Breast epithelium (tissue), 4 donors: Measurements from ENCODE around the gene AMIGO3. TPM values are rescaled to one million over a fixed set of nuclear protein-coding genes. Genes with fewer than 3 reads are reported as not detected.

ENCODE experiments used
- DNase-seq, 2 donors: peaks; one replicate each; pipeline ENCODE4 v3.0.0-alpha.2; 2019; ENCODE audit warnings: low spot score in 2 of 2
- H3K27ac ChIP-seq, 2 donors: fragments of 200-600 bp; sonication (generic) in 1 of 2; one replicate each; pipeline ENCODE4 v1.5.1; 2016 to 2019; ENCODE audit warnings: mild to moderate bottlenecking in 1 of 2
- H3K27me3 ChIP-seq, 2 donors: fragments of 200-600 bp; sonication (generic) in 1 of 2; one replicate each; pipeline versions ENCODE4 v1.5.1 to v1.6.0; 2017 to 2019; ENCODE audit warnings: control low read depth in 1 of 2, mild to moderate bottlenecking in 1 of 2
- H3K36me3 ChIP-seq: fragments of 200-600 bp; one replicate; pipeline ENCODE4 v1.5.1; 2019
- H3K4me1 ChIP-seq, 2 donors: fragments of 200-600 bp; sonication (generic); one replicate each; pipeline ENCODE4 v1.5.1; 2016 to 2019; ENCODE audit warnings: control low read depth in 1 of 2
- H3K4me3 ChIP-seq, 3 donors: fragments of 200-600 bp; sonication (generic); 1 replicate in 2 of 3; 2 replicates in 1 of 3; pipeline ENCODE4 v1.5.1; 2016 to 2019; ENCODE audit warnings: mild to moderate bottlenecking in 3 of 3, moderate library complexity in 2 of 3
- H3K9me3 ChIP-seq, 2 donors: fragments of 200-600 bp; sonication (generic) in 1 of 2; one replicate each; pipeline ENCODE4 v1.5.1; 2016 to 2019; ENCODE audit warnings: control low read depth in 1 of 2
- CTCF ChIP-seq, 3 donors: fragments of 450-650 bp; IDR thresholded peaks; one replicate each; pipeline ENCODE4 v1.5.1; 2016 to 2017; ENCODE audit warnings: antibody characterized with exemption in 3 of 3, mild to moderate bottlenecking in 3 of 3, moderate library complexity in 3 of 3
- POLR2A ChIP-seq: fragments of 450-650 bp; IDR thresholded peaks from one replicate; pipeline ENCODE4 v1.6.1; 2016; ENCODE audit warnings: antibody characterized with exemption, mild to moderate bottlenecking, moderate library complexity
- POLR2AphosphoS5 ChIP-seq, 3 donors: sonication (generic); formaldehyde crosslinking; IDR thresholded peaks; one replicate each; pipeline ENCODE4 v1.6.1; 2017; ENCODE audit warnings: antibody characterized with exemption in 3 of 3
- intact Hi-C: fragments of 100-400 bp; cut with DNase I; formaldehyde crosslinking; loops from one replicate; pipeline ENCODE4 v1.15.1; 2023; ENCODE audit warnings: low total_unique reads
- total RNA-seq, 3 donors: library from RNA; depleted of rRNA; stranded (reverse); fragments of >200 nt; gene quantifications; one replicate each; pipeline ENCODE4 v1.1.0, GENCODE V29; 2016

AMIGO3 gene
- total RNA-seq, 3 donors from 2014 or later, result 0.98 to 1.3 (median 1.0) TPM

- intact Hi-C loops, result loop anchor here (5.0 kb wide), 1 partner anchor 1109 kb away; no protein-coding TSS in a partner anchor
- Histone ChIP-seq H3K27me3 (no peaks in the 10 kb centered on the region), H3K4me3 (no peak overlapping the region), H3K4me1 (peaks cover 9 to 10% of the 10 kb centered on the region in 2 donors), H3K9me3 (no peaks in the 10 kb centered on the region), H3K27ac (peak overlapping the region in 1 of 2 donors; percentile 30), H3K36me3 (no peaks in the 10 kb centered on the region)
- no peak for TF ChIP-seq POLR2A
- no peak for TF ChIP-seq CTCF (IDR thresholded peaks at IDR 0.05)
- no peak for TF ChIP-seq POLR2AphosphoS5 (IDR thresholded peaks at IDR 0.05)
- no peak for DNase-seq
These were observed 6.6 kb upstream of the AMIGO3 start for GRCh38 chr3:49725906-49726681.

- no peak for TF ChIP-seq POLR2AphosphoS5 (IDR thresholded peaks at IDR 0.05)
- no peak for TF ChIP-seq CTCF (IDR thresholded peaks at IDR 0.05)
- no peak for TF ChIP-seq POLR2A
- H3K9me3 ChIP-seq, result no peaks in the 10 kb centered on the region
- H3K27ac ChIP-seq, result peak overlapping the region; percentile 96 to 99
- H3K27me3 ChIP-seq, result no peaks in the 10 kb centered on the region
- no peaks in the 10 kb centered on the region for H3K36me3 ChIP-seq
- peak overlapping the region; percentile 91 to 100 (median 96) for H3K4me3 ChIP-seq
- H3K4me1 ChIP-seq, result peaks cover 9 to 10% of the 10 kb centered on the region in 2 donors
- DNase-seq, result no peak
- intact Hi-C loops, result no loop called here
These were observed 5.1 kb upstream of the AMIGO3 start for GRCh38 chr3:49724586-49724985.

- TF ChIP-seq CTCF (IDR thresholded peaks at IDR 0.05), result no peak
- TF ChIP-seq POLR2A, result peak; percentile 46
- peak; percentile 72 to 79 (median 78) for TF ChIP-seq POLR2AphosphoS5 (IDR thresholded peaks at IDR 0.05)
- Histone ChIP-seq H3K4me3 (peak within 1 kb of the TSS; percentile 91 to 100 (median 96)), H3K9me3 (no peaks in the 10 kb centered on the region), H3K4me1 (peaks cover 10% of the 10 kb centered on the region in 2 donors), H3K27me3 (no peaks in the 10 kb centered on the region), H3K27ac (peak within 1 kb of the TSS; percentile 96 to 99), H3K36me3 (no peaks in the 10 kb centered on the region)
- DNase-seq, result peak; percentile 96 to 98
- intact Hi-C loops, result no loop called here
These were observed 4.4 kb upstream of the AMIGO3 start, which contains the start of gene GMPPB for GRCh38 chr3:49723628-49724551. TSS of gene GMPPB (minus strand) at chr3:49723951. CDS start at chr3:49723726, 225 bp downstream.

GRCh38 chr3:49723296-49723627 is 3.8 kb upstream of the AMIGO3 start:
- H3K9me3 ChIP-seq, result no peaks in the 10 kb centered on the region
- no peaks in the 10 kb centered on the region for H3K36me3 ChIP-seq
- TF ChIP-seq POLR2A (no peak), CTCF (IDR thresholded peaks at IDR 0.05) (no peak), POLR2AphosphoS5 (IDR thresholded peaks at IDR 0.05) (no peak)
- no peaks in the 10 kb centered on the region for H3K27me3 ChIP-seq
- H3K4me3 ChIP-seq, result peak overlapping the region; percentile 91 to 100 (median 96)
- H3K4me1 ChIP-seq, result peaks cover 10 to 14% of the 10 kb centered on the region in 2 donors
- intact Hi-C loops, result no loop called here
- peak; percentile 67 to 76 for DNase-seq
- peak overlapping the region; percentile 96 to 99 for H3K27ac ChIP-seq
